GM12891 (cell line): ENCODE data around the gene SFXN1.
"Not testable (repeated sequence)": the region's sequence is repeated elsewhere in the genome, so short reads cannot be mapped to it uniquely, and the experiment has no call there.

Experiments used
- DNase-seq: peaks from one replicate; pipeline ENCODE4 v3.0.0; 2011; ENCODE audit warnings: low spot score; ENCODE audit not compliant: insufficient read length
- FAIRE-seq: peaks from 2 replicates; lab custom pipeline; 2011; peaks lifted over from hg19 to GRCh38; lab: Jason Lieb, UNC
- PAX5 ChIP-seq: IDR thresholded peaks from 2 replicates; pipeline ENCODE4 v1.6.1; 2011; ENCODE audit warnings: low read length, moderate library complexity, mild to moderate bottlenecking; ENCODE audit not compliant: insufficient read depth, severe bottlenecking
- POLR2A ChIP-seq: IDR thresholded peaks from 2 replicates; pipeline ENCODE4 v1.6.1; 2011; ENCODE audit warnings: low read depth, low read length, control low read depth
- POLR2AphosphoS5 ChIP-seq: IDR thresholded peaks from 2 replicates; pipeline ENCODE4 v1.6.1; 2011; ENCODE audit warnings: low read depth, low read length, control low read depth
- POU2F2 ChIP-seq: IDR thresholded peaks from 2 replicates; pipeline ENCODE4 v1.6.1; 2011; ENCODE audit warnings: low read depth, mild to moderate bottlenecking, control low read depth, low read length, moderate library complexity
- SPI1 ChIP-seq: IDR thresholded peaks from 2 replicates; pipeline ENCODE4 v1.6.1; 2011; ENCODE audit warnings: low read depth, low read length, control low read depth
- TAF1 ChIP-seq: IDR thresholded peaks from 2 replicates; pipeline ENCODE4 v1.6.1; 2011; ENCODE audit warnings: low read depth, low read length, control low read depth

The SFXN1 gene

DNA sequence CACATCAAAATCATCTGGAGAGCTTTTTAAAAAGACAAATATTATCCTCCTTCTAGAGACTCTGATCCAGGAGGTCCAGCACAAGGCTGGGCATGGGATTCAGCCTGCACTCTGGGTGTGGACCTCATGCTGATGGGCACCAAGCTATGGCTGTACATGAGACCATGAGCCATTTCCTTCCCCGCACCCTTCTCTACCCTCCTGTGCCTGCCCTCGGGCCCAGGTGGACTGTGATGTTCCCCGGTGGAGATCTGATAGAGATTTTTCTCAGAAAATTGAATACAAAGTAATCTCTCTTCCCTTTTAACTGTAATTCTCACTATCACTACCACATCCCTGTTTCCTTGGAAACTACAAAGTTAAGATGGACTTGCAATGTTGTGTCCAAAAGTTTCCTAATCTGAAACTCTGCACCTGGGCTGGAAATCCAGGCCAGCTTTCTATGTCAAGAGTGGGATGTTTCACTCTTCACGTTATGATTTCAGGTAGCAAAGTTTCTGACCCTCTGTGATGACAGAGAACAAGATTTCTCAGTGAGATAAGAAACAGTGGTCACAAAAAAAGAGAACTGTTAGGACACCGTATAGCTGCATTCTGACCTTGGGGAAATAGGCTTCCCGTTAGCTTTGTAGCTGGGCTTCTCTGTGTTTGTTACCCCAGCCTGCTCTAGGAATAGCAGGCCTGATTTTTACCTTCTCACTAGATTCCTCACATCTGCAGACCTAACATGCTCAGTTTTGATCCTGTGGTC, 11.5 kb downstream of the SFXN1 start:
- TF ChIP-seq POU2F2 (no peak), SPI1 (no peak), PAX5 (no peak), POLR2A (no peak), TAF1 (no peak)
- no peak for DNase-seq
- FAIRE-seq = no peak

DNA sequence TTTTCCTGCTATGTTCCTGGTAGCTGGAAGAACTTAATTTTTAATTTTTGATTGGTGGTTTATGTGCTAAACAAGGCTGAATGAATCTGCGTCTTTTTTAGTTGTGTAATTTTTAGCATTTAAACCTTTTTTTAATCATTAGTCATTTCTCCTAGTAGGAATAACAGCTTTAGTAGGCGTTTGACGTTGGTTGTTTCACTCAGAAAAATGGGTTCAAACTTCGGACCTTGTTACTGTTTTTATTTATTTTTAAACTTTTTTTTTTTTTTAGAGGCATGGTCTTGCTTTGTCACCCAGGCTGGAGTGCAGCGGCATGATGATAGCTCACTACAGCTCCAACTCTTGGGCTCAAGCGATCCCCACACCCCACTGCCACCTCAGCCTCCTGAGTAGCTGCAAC, 12.9 kb downstream of the SFXN1 start:
- no peak for TF ChIP-seq TAF1
- TF ChIP-seq PAX5 = no peak
- no peak for TF ChIP-seq POU2F2
- TF ChIP-seq SPI1 = no peak
- no peak for TF ChIP-seq POLR2AphosphoS5
- TF ChIP-seq POLR2A = no peak
- FAIRE-seq (no peak), DNase-seq (no peak)

DNA sequence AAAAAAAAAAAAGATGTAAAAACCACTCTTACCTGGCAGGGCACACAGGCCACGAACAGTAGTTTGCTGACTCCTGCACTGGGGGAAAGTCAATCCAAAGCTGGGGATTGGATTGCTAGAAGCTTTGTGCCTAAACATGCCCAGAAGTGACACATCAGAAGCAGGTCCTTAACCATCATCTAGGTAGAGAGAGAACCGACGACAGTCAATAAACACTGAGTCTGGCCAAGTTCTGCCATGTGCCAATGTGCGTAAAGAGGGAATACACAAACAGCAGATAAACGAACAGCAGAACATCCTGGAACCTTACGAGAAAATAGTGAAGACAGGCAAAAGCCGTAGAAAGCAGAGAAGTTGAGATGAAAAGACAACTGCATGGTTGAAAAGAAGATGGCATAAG, 14.9 kb downstream of the SFXN1 start:
- no peak for DNase-seq
- FAIRE-seq = no peak
- TF ChIP-seq PAX5 (no peak), POLR2A (no peak), POLR2AphosphoS5 (no peak)

- FAIRE-seq (no peak), DNase-seq (no peak)
- no peak for TF ChIP-seq POLR2A
- TF ChIP-seq TAF1 = no peak
- no peak for TF ChIP-seq PAX5
- no peak for TF ChIP-seq POU2F2
- no peak for TF ChIP-seq SPI1
- no peak for TF ChIP-seq POLR2AphosphoS5
These were observed 15.4 kb downstream of the SFXN1 start for GRCh38 chr5:175493726-175494125.

- TF ChIP-seq POU2F2 (no peak), POLR2A (no peak), POLR2AphosphoS5 (no peak)
- DNase-seq (no peak), FAIRE-seq (peak; percentile 23)
These were observed 16.2 kb downstream of the SFXN1 start for GRCh38 chr5:175494264-175495183.

GRCh38 chr5:175501759-175502158, 23.4 kb downstream of the SFXN1 start:
- DNase-seq = no peak

DNA sequence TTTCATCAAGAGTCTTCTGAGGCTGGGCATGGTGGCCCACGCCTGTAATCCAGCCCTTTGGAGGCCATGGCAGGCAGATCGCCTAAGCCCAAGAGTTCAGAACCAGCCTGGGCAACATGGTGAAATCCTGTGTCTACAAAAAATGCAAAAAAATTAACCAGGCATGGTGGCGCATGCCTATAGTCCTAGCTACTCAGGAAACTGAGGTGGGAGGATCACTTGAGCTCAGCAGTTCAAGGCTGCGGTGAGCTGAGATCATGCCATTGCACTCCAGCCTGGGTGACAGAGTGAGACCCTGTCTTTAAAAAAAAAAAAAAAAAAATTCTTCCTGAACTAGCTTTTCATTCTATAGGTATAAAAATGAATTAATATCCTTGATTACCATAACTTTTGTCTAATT, 29.3 kb downstream of the SFXN1 start:
- not testable (repeated sequence) for DNase-seq

More at GRCh38 chr5:175501759-175502158, 23.4 kb downstream of the SFXN1 start:
- FAIRE-seq = no peak
- TF ChIP-seq POU2F2 = no peak
- TF ChIP-seq POLR2AphosphoS5 = no peak
- TF ChIP-seq POLR2A = no peak
- no peak for TF ChIP-seq TAF1
- TF ChIP-seq PAX5 = no peak
- TF ChIP-seq SPI1 = no peak

GRCh38 chr5:175508896-175509295, 30.5 kb downstream of the SFXN1 start:
- DNase-seq (no peak), FAIRE-seq (no peak)
- no peak for TF ChIP-seq SPI1
- TF ChIP-seq POU2F2 = no peak
- TF ChIP-seq POLR2AphosphoS5 = no peak
- TF ChIP-seq POLR2A = no peak
- TF ChIP-seq PAX5 = no peak
- no peak for TF ChIP-seq TAF1

More for the DNA sequence above, 29.3 kb downstream of the SFXN1 start:
- not testable (repeated sequence) for FAIRE-seq

DNA sequence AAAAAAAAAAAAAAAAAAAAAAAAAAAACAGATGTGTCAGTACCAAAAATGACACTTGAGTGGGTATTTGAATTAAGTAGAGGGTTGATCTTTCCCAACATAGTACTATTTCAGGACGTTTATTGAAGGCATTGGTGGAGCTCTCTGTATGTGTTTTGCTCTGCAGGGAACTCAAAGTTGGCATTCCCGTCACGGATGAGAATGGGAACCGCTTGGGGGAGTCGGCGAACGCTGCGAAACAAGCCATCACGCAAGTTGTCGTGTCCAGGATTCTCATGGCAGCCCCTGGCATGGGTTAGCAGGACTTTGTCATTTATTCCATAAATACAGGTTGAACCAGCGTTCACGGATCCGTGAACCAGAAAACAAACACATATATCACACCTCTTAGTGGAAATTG, 34.9 kb downstream of the SFXN1 start:
- TF ChIP-seq SPI1 = no peak
- TF ChIP-seq TAF1 = no peak
- TF ChIP-seq POLR2A = no peak
- no peak for TF ChIP-seq POLR2AphosphoS5
- TF ChIP-seq POU2F2 = no peak
- TF ChIP-seq PAX5 = no peak
- DNase-seq (no peak), FAIRE-seq (no peak)
